Inferior parietal cortex (tissue), 1 donor: ENCODE results near the gene DLGAP1.

Experiments used
- DNase-seq: peaks from one replicate; pipeline ENCODE4 v3.0.0-alpha.2; 2016; ENCODE audit errors: extremely low spot score

Gene DLGAP1

GRCh38 chr18:3821524-3821923 is 633.6 kb downstream of the DLGAP1 start:
- DNase-seq, result no peak

- DNase-seq, result peak; percentile 13
Observed at GRCh38 chr18:3819961-3820360, 635.1 kb downstream of the DLGAP1 start.

- DNase-seq, result no peak
Observed at GRCh38 chr18:3816610-3817363, 638.3 kb downstream of the DLGAP1 start.

GRCh38 chr18:3815991-3816390 is 639.1 kb downstream of the DLGAP1 start:
- no peak for DNase-seq

- no peak for DNase-seq
Observed at GRCh38 chr18:3814816-3815215, 640.3 kb downstream of the DLGAP1 start.

- no peak for DNase-seq
Observed at GRCh38 chr18:3810296-3810695, 644.8 kb downstream of the DLGAP1 start.

GRCh38 chr18:3808985-3809780 is 645.9 kb downstream of the DLGAP1 start:
- DNase-seq, result no peak

GRCh38 chr18:3806656-3807055 is 648.5 kb downstream of the DLGAP1 start:
- no peak for DNase-seq

GRCh38 chr18:3804336-3804735 is 650.8 kb downstream of the DLGAP1 start:
- DNase-seq, result no peak

- peak; percentile 55 for DNase-seq
Observed at GRCh38 chr18:3803350-3803749, 651.8 kb downstream of the DLGAP1 start.

- no peak for DNase-seq
Observed at GRCh38 chr18:3799515-3799914, 655.6 kb downstream of the DLGAP1 start.

- no peak for DNase-seq
Observed at GRCh38 chr18:3798032-3798431, 657.1 kb downstream of the DLGAP1 start.

GRCh38 chr18:3796434-3796833 is 658.7 kb downstream of the DLGAP1 start:
- no peak for DNase-seq

- peak; percentile 57 for DNase-seq
Observed at GRCh38 chr18:3794537-3795348, 660.4 kb downstream of the DLGAP1 start.

GRCh38 chr18:3793545-3793944 is 661.6 kb downstream of the DLGAP1 start:
- no peak for DNase-seq

- DNase-seq, result no peak
Observed at GRCh38 chr18:3793111-3793510, 662.0 kb downstream of the DLGAP1 start.

GRCh38 chr18:3792711-3793110 is 662.4 kb downstream of the DLGAP1 start:
- DNase-seq, result no peak

- no peak for DNase-seq
Observed at GRCh38 chr18:3791238-3791637, 663.9 kb downstream of the DLGAP1 start.

GRCh38 chr18:3790703-3791102 is 664.4 kb downstream of the DLGAP1 start:
- DNase-seq, result no peak

- DNase-seq, result no peak
Observed at GRCh38 chr18:3789525-3789924, 665.6 kb downstream of the DLGAP1 start.

GRCh38 chr18:3784949-3785348 is 670.2 kb downstream of the DLGAP1 start:
- DNase-seq, result no peak

- no peak for DNase-seq
Observed at GRCh38 chr18:3782901-3783300, 672.2 kb downstream of the DLGAP1 start.
